ENCODE data around the gene HIC1.

Gene HIC1

GRCh38 chr17:2060681-2061440 lies 6.0 kb downstream of the HIC1 start:
- DNase-seq, result no peak

GRCh38 chr17:2061441-2061958 lies 6.6 kb downstream of the HIC1 start:
- DNase-seq, result no peak

- no peak for DNase-seq
Measured at GRCh38 chr17:2062571-2063183, 7.8 kb downstream of the HIC1 start.

- DNase-seq, result no peak
Measured at GRCh38 chr17:2063261-2064146, 8.6 kb downstream of the HIC1 start.

DNA sequence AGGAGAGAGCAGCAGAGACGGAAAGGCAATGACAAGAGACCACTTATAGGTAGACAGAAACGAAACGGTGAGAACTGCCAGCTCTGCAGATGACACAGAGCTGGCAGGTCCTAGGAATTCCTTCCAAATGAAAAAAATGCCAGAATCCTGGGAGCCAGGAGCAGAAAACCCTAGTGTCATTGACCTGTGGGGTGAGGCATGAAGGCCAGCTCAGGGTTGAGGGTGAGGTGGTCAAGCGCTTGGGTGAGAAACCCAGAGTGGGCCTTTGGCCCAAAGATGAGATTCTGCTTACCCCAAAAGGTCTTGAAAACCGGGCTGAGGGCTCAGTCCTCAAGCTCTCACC lies 9.2 kb downstream of the HIC1 start:
- no peak for DNase-seq

DNA sequence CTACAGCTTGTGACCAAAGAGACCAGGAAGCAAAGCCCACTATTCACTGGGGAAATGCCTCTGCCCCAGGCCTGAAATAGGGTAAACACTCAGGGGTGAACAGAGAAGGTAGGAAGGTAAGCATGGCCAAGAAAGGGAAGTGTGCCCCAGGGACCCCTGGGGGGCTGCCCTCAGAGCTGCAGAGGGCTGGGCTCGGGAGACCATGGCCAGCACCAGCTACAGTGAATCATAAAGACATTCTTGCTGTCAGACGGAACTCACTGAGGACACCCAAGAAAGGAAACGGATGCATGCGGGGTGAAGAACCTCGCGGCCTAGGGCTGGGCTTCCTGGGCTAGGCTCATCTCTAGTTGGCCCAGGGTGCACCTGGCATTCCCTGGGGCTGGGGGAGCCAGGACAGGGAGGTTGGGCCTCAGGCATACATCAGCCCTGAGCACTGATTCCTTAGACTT lies 9.6 kb downstream of the HIC1 start:
- no peak for DNase-seq

DNA sequence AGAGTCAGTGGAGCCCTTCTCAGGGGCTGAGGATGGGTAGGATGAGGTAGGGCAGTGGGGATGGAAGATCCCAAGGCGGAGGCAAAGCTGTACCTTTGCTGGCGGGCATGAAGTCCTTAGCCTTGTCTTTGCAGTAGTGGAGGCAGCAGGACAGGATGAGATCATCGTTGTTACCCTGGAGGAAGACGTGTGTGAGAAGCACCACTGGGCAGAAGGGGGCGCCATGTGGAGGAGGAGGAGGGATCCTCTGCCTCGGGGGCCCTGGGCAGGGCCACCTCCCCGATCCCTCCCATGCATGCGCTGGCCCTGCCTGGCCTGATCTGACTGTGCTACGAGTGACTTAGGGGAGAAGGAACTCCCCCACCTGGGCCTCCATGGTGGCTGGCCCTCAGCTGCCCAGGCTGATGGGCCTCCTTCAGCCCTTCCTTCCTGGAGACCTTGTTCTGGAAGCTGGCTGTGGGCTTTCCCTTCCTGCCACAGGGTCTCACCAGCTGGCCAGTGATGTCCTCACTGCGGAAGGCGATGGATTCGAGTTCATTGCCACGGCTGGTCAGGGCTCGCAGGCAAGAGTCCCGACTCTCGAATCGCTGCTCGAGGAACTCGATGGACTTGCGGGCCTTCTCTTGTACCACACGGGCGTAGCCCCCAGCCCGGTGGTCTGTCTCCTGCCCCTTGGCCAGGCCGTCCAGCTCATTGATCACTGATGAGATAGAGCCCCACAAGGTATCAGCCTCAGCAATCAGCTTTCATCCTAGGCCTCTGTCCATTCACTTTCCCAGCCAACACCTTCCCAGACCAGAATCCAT lies 10.3 kb downstream of the HIC1 start:
- peak; percentile 52 for DNase-seq

GRCh38 chr17:2065949-2066400 lies 11.1 kb downstream of the HIC1 start:
- no peak for DNase-seq

GRCh38 chr17:2067048-2067561 lies 12.2 kb downstream of the HIC1 start:
- DNase-seq, result no peak

- DNase-seq, result no peak
Measured at GRCh38 chr17:2067608-2068024, 12.7 kb downstream of the HIC1 start.

DNA sequence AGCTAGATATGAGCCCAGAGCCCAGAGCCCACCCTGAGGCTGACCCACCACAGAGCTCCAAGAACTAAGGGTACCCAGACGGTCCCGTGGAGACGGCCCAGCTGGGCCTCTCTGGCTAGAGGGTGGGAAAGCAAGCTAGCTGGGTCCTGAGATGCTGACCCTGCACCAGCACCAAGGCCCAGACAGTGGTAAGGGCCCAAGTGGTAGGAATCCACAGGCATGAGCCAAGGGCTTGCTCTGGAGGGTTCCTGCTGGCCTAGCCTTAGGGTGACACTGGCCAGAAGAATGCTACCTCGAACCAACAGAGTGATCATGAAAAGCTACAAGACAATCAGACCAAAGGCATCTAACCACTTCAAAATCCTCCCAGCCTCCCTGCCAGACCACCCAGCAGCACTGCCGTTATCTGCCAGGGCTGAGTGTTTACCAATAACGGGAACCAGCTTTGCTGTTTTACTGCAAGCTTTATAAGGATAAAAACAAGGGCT lies 13.2 kb downstream of the HIC1 start:
- DNase-seq, result no peak

GRCh38 chr17:2068519-2069051 lies 13.7 kb downstream of the HIC1 start:
- DNase-seq, result no peak

GRCh38 chr17:2070241-2071023 lies 15.5 kb downstream of the HIC1 start:
- no peak for DNase-seq

DNA sequence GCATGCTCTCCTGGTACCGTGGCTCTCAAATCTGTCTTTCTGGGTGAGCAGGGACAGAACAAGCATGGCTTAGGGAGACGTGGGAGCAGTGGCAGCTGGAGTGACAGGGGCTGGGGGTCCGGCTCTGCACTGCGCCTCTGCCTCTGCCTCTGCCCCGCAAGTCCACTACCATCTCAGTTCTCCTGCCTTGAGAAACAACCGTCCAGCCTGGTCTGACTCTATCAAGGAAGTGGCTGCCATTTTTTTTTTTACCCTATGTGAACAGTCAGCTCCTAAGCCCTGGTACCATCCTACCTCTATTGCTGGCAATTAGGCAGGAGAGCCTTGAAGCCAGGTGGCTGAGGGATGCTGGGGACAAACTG lies 16.1 kb downstream of the HIC1 start:
- DNase-seq, result no peak

DNA sequence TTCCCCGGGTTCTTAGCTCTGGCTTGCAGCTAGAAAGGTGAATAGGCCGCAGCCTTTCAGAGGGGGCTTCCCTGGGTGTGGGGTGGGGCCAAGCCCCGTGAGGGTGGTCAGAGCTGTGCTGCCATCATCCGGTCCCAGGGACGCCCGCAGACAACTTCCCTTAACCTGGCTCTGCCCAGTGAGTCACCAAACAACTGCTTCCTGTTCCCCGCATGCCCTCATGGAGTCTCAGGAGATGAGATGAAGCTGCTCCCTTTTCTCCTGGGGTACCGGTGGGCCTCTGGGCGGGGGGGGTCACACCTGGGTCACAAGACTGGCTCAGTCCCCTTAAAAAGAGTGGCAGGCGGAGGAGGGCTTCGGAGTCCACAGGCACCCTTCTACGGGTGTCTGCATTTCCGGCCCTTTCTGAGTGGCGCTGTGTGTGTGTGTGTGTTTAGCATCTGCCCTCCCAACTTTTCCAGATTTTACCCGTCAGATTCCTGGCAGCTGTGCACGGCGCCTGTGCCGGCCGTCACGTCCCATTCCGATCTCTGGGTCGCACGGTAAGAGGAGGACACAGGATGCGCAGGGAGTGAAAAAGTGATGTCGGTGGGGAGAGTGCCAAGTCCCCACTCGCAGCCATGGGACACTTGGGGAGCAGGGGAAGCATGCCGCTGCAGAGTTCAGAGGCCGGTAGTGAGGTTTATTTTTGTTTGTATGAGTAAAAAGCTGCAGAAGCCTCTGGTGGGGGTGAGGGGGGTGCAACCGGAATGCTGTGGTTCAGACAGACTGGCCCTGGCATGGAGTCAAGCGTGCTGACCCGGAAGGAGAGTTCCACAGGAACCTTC lies 16.8 kb downstream of the HIC1 start:
- DNase-seq, result no peak

GRCh38 chr17:2074919-2075318 lies 20.0 kb downstream of the HIC1 start:
- DNase-seq, result no peak

DNA sequence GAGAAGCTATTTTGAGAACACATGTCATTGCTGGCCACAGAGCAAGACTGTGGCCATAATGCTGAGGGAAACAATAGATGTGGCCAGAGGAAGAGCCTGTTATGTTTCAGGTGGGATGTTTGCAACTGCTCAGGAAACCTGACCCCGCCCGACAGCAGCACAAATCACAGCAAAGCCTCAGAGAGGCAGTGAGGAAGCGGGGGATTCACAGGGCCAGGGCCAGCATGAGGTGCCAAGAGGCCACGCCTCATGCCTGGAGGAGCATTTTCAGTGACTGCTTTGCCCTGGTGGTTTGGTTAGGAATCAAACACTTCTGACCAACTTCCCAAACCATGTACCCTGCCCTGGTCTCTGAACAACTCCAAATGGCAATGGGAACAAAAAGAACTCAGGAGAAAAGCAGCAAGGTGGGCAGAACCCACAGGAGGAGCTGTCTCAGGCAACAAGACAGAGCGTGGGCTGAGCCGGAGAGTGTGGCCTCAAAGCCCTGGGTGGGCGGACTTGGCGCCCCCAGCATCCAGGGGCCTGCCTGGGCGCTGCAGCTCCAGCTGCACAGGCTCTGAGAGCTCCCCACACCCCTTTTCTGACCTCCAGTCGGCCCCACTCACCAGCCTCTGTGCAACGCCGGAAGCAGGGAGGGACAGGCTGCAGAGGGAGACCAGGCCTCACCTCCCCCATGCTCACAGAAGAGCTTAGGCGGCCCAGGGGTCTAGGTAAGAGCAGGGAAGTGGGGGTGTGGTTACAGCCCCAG lies 20.6 kb downstream of the HIC1 start:
- DNase-seq, result no peak

GRCh38 chr17:2076087-2076984 lies 21.4 kb downstream of the HIC1 start:
- no peak for DNase-seq
